H9 (cell line): Measurements from ENCODE around the gene BCAS3. TPM values are rescaled to one million over a fixed set of nuclear protein-coding genes. Genes with fewer than 3 reads are reported as not detected.

Source experiments
- DNase-seq: peaks from one replicate; pipeline ENCODE4 v3.0.0-alpha.2; 2017
- H2AFZ ChIP-seq: one replicate; pipeline ENCODE4 v1.6.1; 2013; ENCODE audit warnings: mild to moderate bottlenecking, low read length, control low read depth, moderate library complexity
- H2AK5ac ChIP-seq: 2 replicates; pipeline ENCODE4 v1.6.1; 2013; ENCODE audit warnings: low read length, control low read depth, mixed read lengths; ENCODE audit not compliant: insufficient read length
- H2BK120ac ChIP-seq: one replicate; pipeline ENCODE4 v1.6.1; 2013; ENCODE audit warnings: low read depth, mild to moderate bottlenecking, low read length, control low read depth, inconsistent platforms; ENCODE audit not compliant: poor library complexity, severe bottlenecking
- H2BK12ac ChIP-seq: 2 replicates; pipeline ENCODE4 v1.6.1; 2013; ENCODE audit warnings: low read length, control low read depth, mixed read lengths, low read depth; ENCODE audit not compliant: insufficient read length
- H2BK15ac ChIP-seq: 2 replicates; pipeline ENCODE4 v1.6.1; 2013; ENCODE audit warnings: low read depth, low read length, control low read depth
- H2BK20ac ChIP-seq: one replicate; pipeline ENCODE4 v1.6.1; 2013; ENCODE audit warnings: low read depth, mild to moderate bottlenecking, low read length, control low read depth, inconsistent platforms; ENCODE audit not compliant: poor library complexity, severe bottlenecking
- H2BK5ac ChIP-seq: 2 replicates; pipeline ENCODE4 v1.6.1; 2013; ENCODE audit warnings: low read length, control low read depth, mixed read lengths; ENCODE audit not compliant: insufficient read length
- H3K14ac ChIP-seq: 2 replicates; pipeline ENCODE4 v1.6.1; 2013; ENCODE audit warnings: low read length, control low read depth; ENCODE audit not compliant: insufficient read depth
- H3K18ac ChIP-seq: 2 replicates; pipeline ENCODE4 v1.6.1; 2013; ENCODE audit warnings: low read depth, mild to moderate bottlenecking, mixed read lengths, low read length, control low read depth; ENCODE audit not compliant: insufficient read length
- H3K23ac ChIP-seq: 2 replicates; pipeline ENCODE4 v1.6.1; 2013; ENCODE audit warnings: low read length, control low read depth, mixed read lengths, low read depth; ENCODE audit not compliant: insufficient read length
- H3K23me2 ChIP-seq: 2 replicates; pipeline ENCODE4 v1.6.1; 2013; ENCODE audit warnings: low read depth, mild to moderate bottlenecking, mixed read lengths, low read length, control low read depth; ENCODE audit not compliant: insufficient read length, poor library complexity, severe bottlenecking
- H3K27ac ChIP-seq: 2 replicates; pipeline ENCODE4 v1.5.1; 2013; ENCODE audit warnings: low read length, control low read depth, mixed read lengths, low read depth; ENCODE audit not compliant: insufficient read length
- H3K27me3 ChIP-seq: 2 replicates; pipeline ENCODE4 v1.6.1; 2013; ENCODE audit warnings: low read length, control low read depth, inconsistent platforms; ENCODE audit not compliant: insufficient read depth
- H3K4ac ChIP-seq: 2 replicates; pipeline ENCODE4 v1.6.1; 2013; ENCODE audit warnings: low read depth, mild to moderate bottlenecking, control low read depth, inconsistent platforms, low read length, moderate library complexity
- H3K4me1 ChIP-seq: 2 replicates; pipeline ENCODE4 v1.6.1; 2013; ENCODE audit warnings: low read length, control low read depth, inconsistent platforms; ENCODE audit not compliant: insufficient read depth
- H3K4me2 ChIP-seq: 2 replicates; pipeline ENCODE4 v1.6.1; 2013; ENCODE audit warnings: low read length, control low read depth, mixed read lengths; ENCODE audit not compliant: insufficient read length, insufficient read depth
- H3K56ac ChIP-seq: 2 replicates; pipeline ENCODE4 v1.6.1; 2013; ENCODE audit warnings: low read depth, mild to moderate bottlenecking, mixed read lengths, low read length, control low read depth; ENCODE audit not compliant: insufficient read length
- H3K79me1 ChIP-seq: 2 replicates; pipeline ENCODE4 v1.6.1; 2013; ENCODE audit warnings: low read depth, mild to moderate bottlenecking, moderate library complexity, low read length, control low read depth, inconsistent platforms; ENCODE audit not compliant: insufficient read depth, poor library complexity, severe bottlenecking
- H3K79me2 ChIP-seq: 2 replicates; pipeline ENCODE4 v1.6.1; 2013; ENCODE audit warnings: low read length, control low read depth, inconsistent platforms; ENCODE audit not compliant: insufficient read depth
- H3K9ac ChIP-seq: 2 replicates; pipeline ENCODE4 v1.6.1; 2013; ENCODE audit warnings: low read length, control low read depth, mixed read lengths; ENCODE audit not compliant: insufficient read length; ENCODE audit errors: extremely low read depth
- H3K9me3 ChIP-seq: one replicate; pipeline ENCODE4 v1.6.1; 2013; ENCODE audit warnings: low read depth, low read length, inconsistent platforms; ENCODE audit not compliant: control insufficient read depth
- H3T11ph ChIP-seq: one replicate; pipeline ENCODE4 v1.6.1; 2013; ENCODE audit warnings: mild to moderate bottlenecking, low read length, control low read depth, inconsistent platforms
- H4K20me1 ChIP-seq: one replicate; pipeline ENCODE4 v1.6.1; 2013; ENCODE audit not compliant: control insufficient read depth, insufficient read length, insufficient read depth
- H4K5ac ChIP-seq: 2 replicates; pipeline ENCODE4 v1.6.1; 2013; ENCODE audit warnings: low read depth, mild to moderate bottlenecking, mixed read lengths, low read length, control low read depth; ENCODE audit not compliant: insufficient read length
- H4K8ac ChIP-seq: replicated peaks from 2 replicates; pipeline ENCODE4 v1.6.1; 2013; ENCODE audit warnings: low read length, control low read depth, mixed read lengths, low read depth; ENCODE audit not compliant: insufficient read length
- H4K91ac ChIP-seq: 2 replicates; pipeline ENCODE4 v1.6.1; 2013; ENCODE audit warnings: low read depth, mild to moderate bottlenecking, moderate library complexity, mixed read lengths, low read length, control low read depth; ENCODE audit not compliant: insufficient read length
- H3K27ac Mint-ChIP-seq, 3 experiments: 2 replicates in 2 of 3; 3 replicates in 1 of 3; pipeline ENCODE4 v1.8.0; 2020 to 2021; ENCODE audit warnings: mixed read lengths in 3 of 3, mild to moderate bottlenecking in 1 of 3, moderate library complexity in 1 of 3
- H3K27me3 Mint-ChIP-seq: 2 replicates; pipeline ENCODE4 v1.8.0; 2021; ENCODE audit warnings: low read depth, mild to moderate bottlenecking, moderate library complexity, mixed read lengths
- H3K36me3 Mint-ChIP-seq, 3 experiments: 2 replicates in 2 of 3; 3 replicates in 1 of 3; pipeline ENCODE4 v1.8.0; 2020 to 2021; ENCODE audit warnings: low read depth in 3 of 3, mixed read lengths in 3 of 3; ENCODE audit not compliant: insufficient read depth in 1 of 3
- H3K4me1 Mint-ChIP-seq, 2 experiments: 2 replicates each; pipeline ENCODE4 v1.8.0; 2020; ENCODE audit warnings: mixed read lengths in 2 of 2
- H3K4me3 Mint-ChIP-seq, 2 experiments: 2 replicates in 1 of 2; 3 replicates in 1 of 2; pipeline ENCODE4 v1.8.0; 2020 to 2021; ENCODE audit warnings: mild to moderate bottlenecking in 2 of 2, mixed read lengths in 2 of 2, moderate library complexity in 1 of 2
- H3K9me3 Mint-ChIP-seq, 2 experiments: 2 replicates in 1 of 2; 3 replicates in 1 of 2; pipeline ENCODE4 v1.8.0; 2020; ENCODE audit warnings: mild to moderate bottlenecking in 2 of 2, mixed read lengths in 2 of 2, moderate library complexity in 1 of 2
- WGBS: extraction: QIAGEN DNeasy Blood & Tissue Kit; methylation state at CpG from one replicate; pipeline ENCODE4 v1.1.7; 2013; ENCODE audit warnings: missing lambda C conversion rate, low lambda C conversion rate, mixed read lengths; ENCODE audit not compliant: insufficient read length; ENCODE audit errors: extremely low coverage; 5-methylcytosine and 5-hydroxymethylcytosine counted together
- total RNA-seq: library from RNA; stranded (reverse); gene quantifications from 2 replicates; pipeline ENCODE4 v1.2.1, GENCODE V29; 2021
- TF ChIP-seq, protein P1 (sequence below): fragments of 200-600 bp; sonication (generic); conservative IDR thresholded peaks from 3 replicates; pipeline ENCODE4 v1.8.0; 2021; ENCODE audit warnings: antibody characterized with exemption, mild to moderate bottlenecking

The BCAS3 gene
- total RNA-seq, 1 experiment from 2014 or later, result 22.4 TPM

DNA sequence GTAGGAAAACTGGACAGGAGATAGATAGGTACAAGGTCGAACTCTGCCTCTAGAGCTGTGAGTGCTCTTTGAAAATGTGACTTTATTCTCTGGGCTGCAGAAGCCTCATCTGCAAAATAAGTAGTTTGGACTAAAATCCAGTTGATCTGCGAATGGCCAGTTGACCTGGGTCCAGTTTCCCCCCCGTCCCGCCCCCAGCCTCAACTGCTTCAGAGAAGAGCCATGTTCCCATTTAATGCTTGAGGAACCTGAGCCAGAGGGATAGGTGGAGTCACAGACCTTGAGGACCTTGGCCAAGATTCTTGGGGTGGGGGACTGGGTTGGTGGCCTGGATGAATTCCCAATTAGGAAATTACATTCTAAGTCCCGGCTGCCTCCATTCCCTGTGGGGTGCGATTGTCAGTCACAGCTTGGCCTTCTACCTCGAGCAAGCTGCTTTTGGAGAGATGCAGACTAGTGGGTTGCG, 736.0 kb downstream of the BCAS3 start:
- DNase-seq, result no peak
- H3K27me3 Mint-ChIP-seq, result peaks cover 82% of the 10 kb centered on the region

More for the DNA sequence above, 736.0 kb downstream of the BCAS3 start:
- peak overlapping the region; percentile 55 for H3K4me2 ChIP-seq
- Mint-ChIP-seq H3K36me3 (no peaks in the 10 kb centered on the region; a peak in 1 of 7 replicates), H3K4me3 (peak overlapping the region; percentile 69 to 77; a peak in 4 of 5 replicates), H3K4me1 (peaks cover 19 to 20% of the 10 kb centered on the region in 2 experiments), H3K9me3 (no peaks in the 10 kb centered on the region), H3K27ac (no peak overlapping the region)
- no peak overlapping the region for H4K8ac ChIP-seq
- peaks cover 38% of the 10 kb centered on the region for H3K27me3 ChIP-seq
- H3T11ph ChIP-seq, result no peak overlapping the region
- no peak overlapping the region for H3K56ac ChIP-seq
- no peak overlapping the region for H3K27ac ChIP-seq
- no peaks in the 10 kb centered on the region for H4K20me1 ChIP-seq
- no peak overlapping the region for H2BK15ac ChIP-seq
- H3K23me2 ChIP-seq, result peaks cover 16% of the 10 kb centered on the region
- TF ChIP-seq, protein P1, sequence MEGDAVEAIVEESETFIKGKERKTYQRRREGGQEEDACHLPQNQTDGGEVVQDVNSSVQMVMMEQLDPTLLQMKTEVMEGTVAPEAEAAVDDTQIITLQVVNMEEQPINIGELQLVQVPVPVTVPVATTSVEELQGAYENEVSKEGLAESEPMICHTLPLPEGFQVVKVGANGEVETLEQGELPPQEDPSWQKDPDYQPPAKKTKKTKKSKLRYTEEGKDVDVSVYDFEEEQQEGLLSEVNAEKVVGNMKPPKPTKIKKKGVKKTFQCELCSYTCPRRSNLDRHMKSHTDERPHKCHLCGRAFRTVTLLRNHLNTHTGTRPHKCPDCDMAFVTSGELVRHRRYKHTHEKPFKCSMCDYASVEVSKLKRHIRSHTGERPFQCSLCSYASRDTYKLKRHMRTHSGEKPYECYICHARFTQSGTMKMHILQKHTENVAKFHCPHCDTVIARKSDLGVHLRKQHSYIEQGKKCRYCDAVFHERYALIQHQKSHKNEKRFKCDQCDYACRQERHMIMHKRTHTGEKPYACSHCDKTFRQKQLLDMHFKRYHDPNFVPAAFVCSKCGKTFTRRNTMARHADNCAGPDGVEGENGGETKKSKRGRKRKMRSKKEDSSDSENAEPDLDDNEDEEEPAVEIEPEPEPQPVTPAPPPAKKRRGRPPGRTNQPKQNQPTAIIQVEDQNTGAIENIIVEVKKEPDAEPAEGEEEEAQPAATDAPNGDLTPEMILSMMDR, result no peak
- no CpG with 5 or more reads among the region's 8 CpGs for WGBS
- no peaks in the 10 kb centered on the region for H3K9me3 ChIP-seq
- peaks cover 2% of the 10 kb centered on the region; the same call in 1 of the 2 replicates for H3K4me1 ChIP-seq
- H3K14ac ChIP-seq, result no peak overlapping the region
- no peak overlapping the region for H4K5ac ChIP-seq
- H3K18ac ChIP-seq, result no peak overlapping the region
- H2AFZ ChIP-seq, result no peak overlapping the region
- no peak overlapping the region for H3K4ac ChIP-seq
- H2BK120ac ChIP-seq, result no peak overlapping the region
- H3K79me2 ChIP-seq, result no peaks in the 10 kb centered on the region
- H2BK5ac ChIP-seq, result no peak overlapping the region
- H3K23ac ChIP-seq, result no peak overlapping the region
- no peaks in the 10 kb centered on the region for H3K79me1 ChIP-seq
- H2AK5ac ChIP-seq, result no peak overlapping the region
- no peak overlapping the region for H4K91ac ChIP-seq
- no peak overlapping the region for H3K9ac ChIP-seq
- no peak overlapping the region for H2BK12ac ChIP-seq
- no peak overlapping the region for H2BK20ac ChIP-seq
